ENCODE measurements around the gene PLD4.

The PLD4 gene

GRCh38 chr14:104919993-104920315, 4.7 kb upstream of the PLD4 start:
- Histone ChIP-seq H3K27me3 (peaks cover 2% of the 10 kb centered on the region; the same call in 1 of the 2 replicates), H3K4me3 (ENCODE audit: low read depth, low read length) (no peak overlapping the region), H3K36me3 (no peaks in the 10 kb centered on the region), H3K9me3 (peaks cover 5% of the 10 kb centered on the region; the same call in 1 of the 2 replicates), H3K4me1 (no peaks in the 10 kb centered on the region)
- no peak for TF ChIP-seq CTCF (IDR thresholded peaks at IDR 0.05; ENCODE audit: low read depth, low read length)
- DNase-seq, result no peak

GRCh38 chr14:104923640-104924420, 849 bp upstream of the PLD4 start:
- no peaks in the 10 kb centered on the region for H3K27me3 ChIP-seq
- H3K4me1 ChIP-seq, result peaks cover 3% of the 10 kb centered on the region; the same call in 1 of the 2 replicates
- no peak for TF ChIP-seq CTCF (IDR thresholded peaks at IDR 0.05; ENCODE audit: low read depth, low read length)
- H3K4me3 ChIP-seq (ENCODE audit: low read depth, low read length), result no peak overlapping the region
- H3K36me3 ChIP-seq, result no peaks in the 10 kb centered on the region
- peaks cover 5% of the 10 kb centered on the region; the same call in 1 of the 2 replicates for H3K9me3 ChIP-seq
- DNase-seq, result no peak

GRCh38 chr14:104925214-104925854, 655 bp downstream of the PLD4 start:
- TF ChIP-seq CTCF (IDR thresholded peaks at IDR 0.05; ENCODE audit: low read depth, low read length), result no peak
- H3K9me3 ChIP-seq, result peaks cover 5% of the 10 kb centered on the region; the same call in 1 of the 2 replicates
- peaks cover 3% of the 10 kb centered on the region; the same call in 1 of the 2 replicates for H3K4me1 ChIP-seq
- no peak overlapping the region for H3K4me3 ChIP-seq (ENCODE audit: low read depth, low read length)
- no peaks in the 10 kb centered on the region for H3K36me3 ChIP-seq
- no peaks in the 10 kb centered on the region for H3K27me3 ChIP-seq
- DNase-seq, result no peak

DNA sequence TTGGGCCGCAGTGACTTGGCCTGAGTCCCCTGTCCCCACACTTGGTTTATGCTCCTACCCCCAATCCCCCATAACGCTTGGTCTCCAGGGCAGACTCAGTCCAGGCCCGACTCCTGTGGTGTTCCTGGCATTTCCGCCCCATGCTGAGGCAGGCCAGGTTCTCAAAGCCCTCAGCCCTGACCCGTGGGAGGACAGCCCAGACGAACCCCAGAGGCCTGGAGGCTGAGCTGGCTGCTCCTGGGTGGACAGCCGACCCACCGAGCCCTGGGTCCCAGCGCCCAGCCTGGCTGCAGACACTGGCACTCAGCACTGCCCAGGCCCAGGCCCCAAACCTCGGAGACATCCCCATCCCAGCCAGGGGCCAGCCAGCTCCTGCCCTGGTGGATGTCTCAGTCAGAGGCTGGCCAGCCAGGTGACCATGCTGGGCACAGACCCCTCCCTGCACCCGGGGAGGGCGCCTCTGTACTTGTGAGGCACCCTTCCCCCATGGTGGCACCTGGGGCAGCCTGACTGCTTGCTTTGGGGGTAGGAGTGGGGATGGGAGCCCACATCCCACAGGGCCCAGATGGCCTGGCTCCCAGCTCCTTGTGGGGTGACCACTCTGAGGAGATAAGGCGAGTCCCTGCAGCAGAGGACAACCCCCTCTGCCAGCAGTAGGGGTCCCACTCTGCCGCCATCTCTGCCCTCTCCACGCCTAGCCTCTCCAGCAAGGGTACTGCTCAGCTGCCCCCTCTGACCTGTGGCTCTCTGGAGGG, 1.4 kb downstream of the PLD4 start:
- Histone ChIP-seq H3K9me3 (peaks cover 5% of the 10 kb centered on the region; the same call in 1 of the 2 replicates), H3K4me1 (peaks cover 3% of the 10 kb centered on the region; the same call in 1 of the 2 replicates), H3K4me3 (ENCODE audit: low read depth, low read length) (no peak overlapping the region), H3K27me3 (no peaks in the 10 kb centered on the region), H3K36me3 (no peaks in the 10 kb centered on the region)
- no peak for DNase-seq
- no peak for TF ChIP-seq CTCF (IDR thresholded peaks at IDR 0.05; ENCODE audit: low read depth, low read length)

DNA sequence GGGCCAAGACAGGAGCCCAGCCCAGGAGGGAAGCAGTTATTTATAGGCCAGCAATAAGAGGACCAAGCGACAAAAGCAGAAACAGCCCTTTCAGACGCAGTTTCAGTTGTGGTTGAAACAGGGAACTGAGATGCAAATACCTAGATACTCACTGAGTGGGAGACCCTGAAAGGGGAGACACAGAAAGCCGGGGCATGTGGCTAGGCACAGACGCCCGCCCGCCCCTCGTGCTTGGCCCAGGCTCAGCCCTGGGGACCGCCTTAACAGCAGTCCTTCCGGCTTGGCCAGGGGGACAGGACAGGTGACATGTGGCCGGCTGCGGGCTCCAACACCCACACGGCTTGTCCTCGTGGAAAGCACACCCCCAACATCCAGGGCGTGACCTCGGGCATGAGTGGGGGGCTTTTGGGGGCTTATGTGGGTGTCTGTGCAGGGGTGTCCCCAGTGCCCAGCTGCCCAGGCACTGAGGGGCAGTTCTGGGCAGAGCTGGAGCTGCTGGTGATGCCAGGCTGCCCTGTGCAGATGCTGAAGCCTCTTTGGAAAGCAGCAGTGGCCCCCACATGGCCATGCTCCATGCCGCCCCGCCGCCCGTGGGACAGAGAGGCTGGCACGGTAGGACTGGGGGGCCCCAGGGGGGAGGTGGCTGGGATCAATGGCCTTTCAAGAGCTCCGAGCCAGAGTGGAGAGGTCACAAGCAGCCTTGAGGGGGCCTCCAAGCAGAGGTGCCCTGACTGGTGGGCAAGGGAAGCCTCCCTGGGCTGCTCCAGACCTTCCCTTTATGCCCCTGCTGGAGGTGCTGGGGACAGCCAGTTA, 2.1 kb downstream of the PLD4 start:
- H3K9me3 ChIP-seq, result peaks cover 5% of the 10 kb centered on the region; the same call in 1 of the 2 replicates
- no peaks in the 10 kb centered on the region for H3K36me3 ChIP-seq
- DNase-seq, result no peak
- H3K4me1 ChIP-seq, result peaks cover 3% of the 10 kb centered on the region; the same call in 1 of the 2 replicates
- no peak for TF ChIP-seq CTCF (IDR thresholded peaks at IDR 0.05; ENCODE audit: low read depth, low read length)
- no peak overlapping the region for H3K4me3 ChIP-seq (ENCODE audit: low read depth, low read length)
- H3K27me3 ChIP-seq, result no peaks in the 10 kb centered on the region

Data from BE2C (cell line).